H1 (cell line): Measurements from ENCODE around the gene PTGIS. TPM values are rescaled to one million over a fixed set of nuclear protein-coding genes. Genes with fewer than 3 reads are reported as not detected.
"Not testable (repeated sequence)": the region's sequence is repeated elsewhere in the genome, so short reads cannot be mapped to it uniquely, and the experiment has no call there.

ENCODE experiments used
- CTCF ChIA-PET: fragments of 300-600 bp; sonication (Branson Sonifier 250); formaldehyde crosslinking; loops from one replicate; lab custom pipeline; 2021; ENCODE audit not compliant: partially characterized antibody; lab: Charles Lee
- POLR2A ChIA-PET: fragments of 300-600 bp; sonication (Branson Sonifier 250); formaldehyde crosslinking; loops from one replicate; lab custom pipeline; 2021; ENCODE audit warnings: inconsistent platforms; ENCODE audit not compliant: partially characterized antibody; lab: Charles Lee
- DNase-seq, 2 experiments: peaks; one replicate each; pipeline versions ENCODE4 v3.0.0 to v3.0.0-alpha.2; 2010 to 2022; ENCODE audit warnings: low spot score in 2 of 2, low read depth in 1 of 2, mixed read lengths in 1 of 2
- FAIRE-seq: peaks from 2 replicates; lab custom pipeline; 2011; peaks lifted over from hg19 to GRCh38; lab: Jason Lieb, UNC
- H2AFZ ChIP-seq: 2 replicates; pipeline ENCODE4 v1.8.1; 2012; ENCODE audit warnings: low read length, inconsistent platforms
- H2AK5ac ChIP-seq: 2 replicates; pipeline ENCODE4 v1.6.1; 2013; ENCODE audit warnings: low read depth, low read length
- H2BK120ac ChIP-seq: replicated peaks from 2 replicates; pipeline ENCODE3; 2013; ENCODE audit warnings: low read depth, low read length, inconsistent platforms
- H2BK12ac ChIP-seq: 2 replicates; pipeline ENCODE4 v1.6.1; 2013; ENCODE audit warnings: low read depth, low read length
- H2BK15ac ChIP-seq: 2 replicates; pipeline ENCODE4 v1.6.1; 2013; ENCODE audit warnings: low read length
- H2BK20ac ChIP-seq: 2 replicates; pipeline ENCODE4 v1.6.1; 2013; ENCODE audit warnings: low read length
- H2BK5ac ChIP-seq: 2 replicates; pipeline ENCODE4 v1.6.1; 2013; ENCODE audit warnings: low read depth, low read length
- H3K14ac ChIP-seq: 2 replicates; pipeline ENCODE4 v1.6.1; 2013; ENCODE audit warnings: inconsistent platforms; ENCODE audit not compliant: insufficient read length
- H3K18ac ChIP-seq: 2 replicates; pipeline ENCODE4 v1.6.1; 2013; ENCODE audit warnings: low read length; ENCODE audit errors: extremely low read depth
- H3K23ac ChIP-seq: 2 replicates; pipeline ENCODE4 v1.6.1; 2013; ENCODE audit warnings: inconsistent platforms; ENCODE audit not compliant: insufficient read length
- H3K23me2 ChIP-seq: 2 replicates; pipeline ENCODE4 v1.6.1; 2013; ENCODE audit warnings: low read depth, low read length
- H3K27ac ChIP-seq: 2 replicates; pipeline ENCODE4 v1.6.1; 2011; ENCODE audit warnings: low read depth, low read length, inconsistent platforms
- H3K27me3 ChIP-seq, 4 experiments: replicated peaks in 1 of 4; 1 replicate in 1 of 4; 2 replicates in 3 of 4; pipeline versions ENCODE4 v1.6.1 to v1.8.1; 2011 to 2013; ENCODE audit warnings: low read length in 3 of 4, mild to moderate bottlenecking in 3 of 4, inconsistent platforms in 2 of 4, mixed read lengths in 2 of 4, moderate library complexity in 1 of 4; ENCODE audit not compliant: control insufficient read depth in 3 of 4, insufficient read depth in 3 of 4; ENCODE audit errors: extremely low read depth in 1 of 4
- H3K36me3 ChIP-seq, 4 experiments: 2 replicates each; pipeline versions ENCODE4 v1.6.1 to v1.8.1; 2011 to 2013; ENCODE audit warnings: mild to moderate bottlenecking in 4 of 4, low read length in 3 of 4, moderate library complexity in 2 of 4, control low read depth in 1 of 4, inconsistent platforms in 1 of 4; ENCODE audit not compliant: insufficient read depth in 4 of 4, control insufficient read depth in 2 of 4
- H3K4ac ChIP-seq: replicated peaks from 2 replicates; pipeline ENCODE3; 2013; ENCODE audit warnings: low read length, low read depth, mixed read lengths, inconsistent platforms; ENCODE audit not compliant: insufficient read length
- H3K4me1 ChIP-seq, 4 experiments: replicated peaks in 1 of 4; 1 replicate in 1 of 4; 2 replicates in 3 of 4; pipeline versions ENCODE4 v1.6.1 to v1.8.1; 2011 to 2013; ENCODE audit warnings: low read length in 3 of 4, inconsistent platforms in 2 of 4, mixed read lengths in 1 of 4; ENCODE audit not compliant: insufficient read depth in 4 of 4, control insufficient read depth in 3 of 4
- H3K4me2 ChIP-seq, 2 experiments: 2 replicates each; pipeline versions ENCODE4 v1.6.1 to v1.8.1; 2011 to 2013; ENCODE audit warnings: low read depth in 2 of 2, low read length in 2 of 2, control low read depth in 1 of 2, inconsistent platforms in 1 of 2, mild to moderate bottlenecking in 1 of 2; ENCODE audit not compliant: insufficient read depth in 1 of 2
- H3K4me3 ChIP-seq, 4 experiments: fragments of 200-600, 300-600 bp in 1 of 4; sonication (generic), shearing (Covaris generic), sonication (Bioruptor Twin) in 1 of 4; 2 replicates each; pipeline versions ENCODE4 v1.5.1 to v1.8.1; 2011 to 2016; ENCODE audit warnings: low read length in 4 of 4, low read depth in 3 of 4, control low read depth in 2 of 4, inconsistent platforms in 2 of 4, mild to moderate bottlenecking in 2 of 4, mixed read lengths in 1 of 4, moderate library complexity in 1 of 4; ENCODE audit not compliant: insufficient read depth in 2 of 4; ENCODE audit errors: extremely low read depth in 1 of 4
- H3K56ac ChIP-seq: replicated peaks from 2 replicates; pipeline ENCODE3; 2013; ENCODE audit warnings: low read depth, mild to moderate bottlenecking, mixed read lengths, low read length, inconsistent platforms; ENCODE audit not compliant: insufficient read length
- H3K79me1 ChIP-seq: 2 replicates; pipeline ENCODE4 v1.6.1; 2013; ENCODE audit warnings: low read depth, low read length, control low read depth
- H3K79me2 ChIP-seq, 2 experiments: 2 replicates each; pipeline versions ENCODE4 v1.6.1 to v1.8.1; 2012 to 2013; ENCODE audit warnings: low read length in 2 of 2, mild to moderate bottlenecking in 2 of 2, inconsistent platforms in 1 of 2; ENCODE audit not compliant: insufficient read depth in 2 of 2, control insufficient read depth in 1 of 2
- H3K9ac ChIP-seq, 4 experiments: replicated peaks in 1 of 4; 1 replicate in 1 of 4; 2 replicates in 3 of 4; pipeline versions ENCODE4 v1.6.1 to v1.8.1; 2011 to 2013; ENCODE audit warnings: low read depth in 3 of 4, low read length in 3 of 4, control low read depth in 2 of 4, mild to moderate bottlenecking in 2 of 4, moderate library complexity in 2 of 4, inconsistent platforms in 1 of 4; ENCODE audit errors: extremely low read depth in 1 of 4
- H3K9me3 ChIP-seq, 2 experiments: 2 replicates each; pipeline versions ENCODE4 v1.6.1 to v1.8.1; 2012 to 2013; ENCODE audit warnings: mild to moderate bottlenecking in 2 of 2, moderate library complexity in 2 of 2, control low read depth in 1 of 2, inconsistent platforms in 1 of 2, low read depth in 1 of 2, low read length in 1 of 2, mixed read lengths in 1 of 2; ENCODE audit not compliant: insufficient read depth in 2 of 2
- H4K20me1 ChIP-seq, 2 experiments: replicated peaks in 1 of 2; 2 replicates each; pipeline versions ENCODE3 to v1.8.1; 2011 to 2013; ENCODE audit warnings: inconsistent platforms in 2 of 2, low read length in 2 of 2, mild to moderate bottlenecking in 1 of 2; ENCODE audit not compliant: insufficient read depth in 2 of 2, control insufficient read depth in 1 of 2
- H4K5ac ChIP-seq: 2 replicates; pipeline ENCODE4 v1.6.1; 2013; ENCODE audit warnings: low read length, low read depth, mixed read lengths, inconsistent platforms; ENCODE audit not compliant: insufficient read length
- H4K8ac ChIP-seq: 2 replicates; pipeline ENCODE4 v1.8.0; 2013; ENCODE audit warnings: mild to moderate bottlenecking, moderate library complexity, low read length, inconsistent platforms; ENCODE audit not compliant: insufficient read depth; ENCODE audit errors: extremely low read depth
- H4K91ac ChIP-seq: replicated peaks from 2 replicates; pipeline ENCODE3; 2013; ENCODE audit warnings: low read length, mixed read lengths, inconsistent platforms; ENCODE audit not compliant: insufficient read length
- ATF3 ChIP-seq: IDR thresholded peaks from 2 replicates; pipeline ENCODE4 v1.6.1; 2011; ENCODE audit warnings: low read depth, mild to moderate bottlenecking, low read length; ENCODE audit not compliant: insufficient read depth
- WGBS, 2 experiments: shearing (Covaris generic) in 1 of 2; methylation state at CpG; one replicate each; pipeline versions ENCODE4 v1.1.6 to v1.1.7; 2013 to 2015; ENCODE audit warnings: low lambda C conversion rate in 2 of 2, mixed read lengths in 2 of 2, inconsistent platforms in 1 of 2, low coverage in 1 of 2, missing lambda C conversion rate in 1 of 2; ENCODE audit not compliant: insufficient replicate concordance in 2 of 2, insufficient coverage in 1 of 2, insufficient read length in 1 of 2; ENCODE audit errors: extremely low coverage in 1 of 2, missing lambda C conversion rate in 1 of 2; 5-methylcytosine and 5-hydroxymethylcytosine counted together
- polyA plus RNA-seq, 7 experiments: library from polyadenylated mRNA; depleted of rRNA in 3 of 7; stranded (reverse) in 5 of 7; unstranded in 2 of 7; fragments of >200 nt in 5 of 7; fragments of 200-250 nt in 2 of 7; gene quantifications; 1 replicate in 5 of 7; 2 replicates in 1 of 7; 4 replicates in 1 of 7; pipeline versions ENCODE4 v1.2.1 to v1.2.3, GENCODE V29; 2011 to 2013; ENCODE audit warnings: missing spikeins in 2 of 7, mixed read lengths in 2 of 7
- total RNA-seq: library from RNA; stranded (reverse); fragmentation: NEBNext Ultra II Directional; extraction: Animal tissue kit (Norgen Biotek cat#: 25700); gene quantifications from 2 replicates; pipeline ENCODE4 v1.2.1, GENCODE V29; 2021

PTGIS gene
- total and polyA plus RNA-seq, 2 of the 8 experiments (the other 6 are each of a cell fraction or from before 2014, with no cell fraction given) = 29.9 to 35.5 TPM

GRCh38 chr20:49567421-49568277 lies at the start of gene PTGIS (continued):
- no peak for TF ChIP-seq ATF3

GRCh38 chr20:49617394-49617793 lies 49.5 kb upstream of the PTGIS start:
- H3K18ac ChIP-seq, H2BK20ac ChIP-seq, H4K91ac ChIP-seq, H3K14ac ChIP-seq, H2AK5ac ChIP-seq, H2BK15ac ChIP-seq, H3K79me2 ChIP-seq, H3K23ac ChIP-seq, H3K4me1 ChIP-seq, H2AFZ ChIP-seq, H4K5ac ChIP-seq, H2BK5ac ChIP-seq, H4K20me1 ChIP-seq, H3K4me3 ChIP-seq, H2BK120ac ChIP-seq, H2BK12ac ChIP-seq, H3K79me1 ChIP-seq, H3K36me3 ChIP-seq, H3K56ac ChIP-seq, POLR2A ChIA-PET, DNase-seq, H4K8ac ChIP-seq, H3K4ac ChIP-seq, H3K27ac ChIP-seq, H3K9me3 ChIP-seq, FAIRE-seq, H3K27me3 ChIP-seq, H3K4me2 ChIP-seq, H3K9ac ChIP-seq: not testable (repeated sequence)
- CTCF ChIA-PET = interaction anchor here (1.3 to 23.7 kb wide), 3 partner anchors 13 to 271 kb away, joined by 3 to 665 read pairs (median 69); no protein-coding TSS in a partner anchor
- WGBS, 2 experiments = 82% methylated on average over 1 of the region's 3 CpGs; no CpG with 5 or more reads in 1 of the 2 experiments
- H3K23me2 ChIP-seq = peaks cover 12% of the 10 kb centered on the region; the same call in 1 of the 2 replicates
